ENCODE measurements around the gene FMN1.
"Not testable (repeated sequence)": the region's sequence is repeated elsewhere in the genome, so short reads cannot be mapped to it uniquely, and the experiment has no call there.

Gene FMN1

DNA sequence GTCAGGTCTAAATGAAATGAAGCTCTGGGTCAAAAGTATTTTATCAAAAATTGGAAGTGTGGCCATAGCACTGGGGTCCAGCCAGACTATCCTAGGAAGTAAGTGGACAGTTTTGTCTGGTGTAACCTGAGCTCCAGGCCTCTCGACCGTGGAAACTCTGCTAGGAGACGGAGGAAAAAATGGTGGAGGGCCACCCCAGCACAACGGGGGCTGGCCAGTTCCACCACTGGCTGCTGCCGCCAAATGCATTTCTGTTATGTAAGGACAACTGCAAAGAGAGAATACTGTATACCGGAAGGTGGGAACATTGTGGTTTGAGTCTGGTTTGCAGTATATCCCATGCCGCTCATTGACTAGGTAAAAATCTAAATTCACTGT, 241.0 kb downstream of the FMN1 start:
- no peak for DNase-seq

DNA sequence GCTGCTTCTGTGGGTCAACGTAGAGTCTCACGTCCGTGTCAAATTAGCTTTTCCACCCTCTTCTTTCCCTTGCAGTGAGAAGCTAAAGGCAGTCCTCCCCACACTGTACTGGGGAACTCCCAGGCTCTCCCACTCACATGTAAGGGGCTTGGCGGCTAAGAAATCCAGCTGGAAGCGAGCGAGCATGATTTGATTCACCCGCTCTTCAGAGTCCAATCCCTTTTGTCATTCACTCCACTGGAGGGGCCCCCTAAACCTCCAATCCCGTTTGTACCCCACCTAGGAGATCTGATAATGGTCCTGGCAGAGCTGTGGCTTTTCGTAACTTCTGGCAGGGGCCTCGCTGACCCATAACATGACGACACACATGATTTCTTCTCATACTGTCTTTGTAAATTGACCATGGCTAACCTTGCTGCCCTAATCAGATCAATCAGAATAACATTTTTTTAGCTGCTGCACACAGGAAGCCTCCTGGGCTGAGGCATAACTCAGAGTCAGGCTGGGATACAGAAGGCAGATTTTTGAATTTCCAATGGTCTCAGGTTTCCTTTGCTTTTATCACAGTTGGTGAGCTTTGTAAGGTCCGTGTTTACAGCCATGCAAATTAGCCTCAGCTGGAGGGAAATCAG, 241.5 kb downstream of the FMN1 start:
- no peak for DNase-seq

DNA sequence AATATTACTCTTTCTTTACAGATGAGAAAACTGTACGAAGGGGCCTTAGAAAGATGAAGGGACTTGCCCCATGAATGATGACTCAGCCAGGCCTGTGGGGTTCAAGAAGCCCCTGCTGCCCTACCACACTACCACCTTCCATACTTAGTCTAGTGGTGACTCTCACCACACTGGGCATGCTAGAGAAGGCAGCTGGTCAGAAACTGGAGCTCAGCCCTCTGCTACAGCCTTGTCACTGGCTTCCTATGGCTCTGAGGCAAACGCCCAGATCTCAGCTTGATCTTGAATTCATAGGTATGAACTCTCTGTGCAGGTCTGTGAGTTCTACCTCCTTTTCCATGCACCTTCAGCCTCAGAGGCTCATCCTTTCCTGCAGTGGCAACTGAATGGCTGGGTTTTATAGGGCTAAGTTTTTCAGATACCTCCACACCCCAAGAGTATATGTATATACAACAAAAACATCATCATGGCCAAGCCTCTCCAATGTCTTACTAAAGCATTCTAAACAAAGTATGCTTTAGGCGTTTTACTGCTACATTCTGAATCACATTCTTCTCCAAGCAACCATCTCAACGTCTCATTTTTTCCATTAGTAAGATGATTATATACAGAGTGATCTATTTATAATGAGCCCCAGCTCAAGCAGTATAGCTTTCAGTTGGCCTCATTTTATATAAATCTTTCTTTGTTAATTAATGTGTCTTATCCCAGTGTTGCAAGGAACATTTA, 242.6 kb downstream of the FMN1 start:
- DNase-seq, result no peak

DNA sequence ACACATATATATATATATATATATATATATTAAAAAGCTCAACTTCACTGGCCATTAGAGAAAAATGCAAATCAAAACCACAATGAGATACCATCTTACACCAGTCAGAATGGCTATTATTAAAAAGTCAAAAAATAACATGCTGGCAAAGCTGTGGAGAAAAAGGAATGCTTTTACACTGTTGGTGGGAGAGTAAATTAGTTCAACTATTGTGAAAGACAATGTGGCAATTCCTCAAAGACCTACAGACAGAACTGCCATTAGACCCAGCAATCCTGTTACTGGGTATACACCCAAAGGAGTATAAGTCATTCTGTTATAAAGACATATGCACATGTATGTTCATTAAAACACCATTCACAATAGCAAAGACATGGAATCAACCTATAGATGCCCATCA, 244.5 kb downstream of the FMN1 start:
- not testable (repeated sequence) for DNase-seq

DNA sequence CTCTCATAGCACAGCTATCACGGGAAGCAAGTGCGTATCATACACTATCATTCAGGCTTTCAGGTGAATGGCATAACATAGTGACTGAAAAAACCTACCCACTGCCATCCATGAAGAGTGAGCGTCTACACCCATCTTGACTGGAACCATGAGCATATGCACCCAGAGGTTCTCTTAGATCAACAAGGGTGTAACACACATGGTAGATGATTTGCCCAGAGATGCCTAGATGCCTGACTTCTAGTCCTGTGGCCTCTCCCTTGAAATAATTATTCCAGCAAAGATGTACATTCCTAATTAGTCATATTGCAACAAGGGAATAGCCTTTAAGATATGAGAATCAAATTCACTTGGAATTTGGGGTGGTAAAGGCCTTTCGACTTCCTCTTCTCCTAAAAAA, 248.3 kb downstream of the FMN1 start:
- DNase-seq, result no peak

DNA sequence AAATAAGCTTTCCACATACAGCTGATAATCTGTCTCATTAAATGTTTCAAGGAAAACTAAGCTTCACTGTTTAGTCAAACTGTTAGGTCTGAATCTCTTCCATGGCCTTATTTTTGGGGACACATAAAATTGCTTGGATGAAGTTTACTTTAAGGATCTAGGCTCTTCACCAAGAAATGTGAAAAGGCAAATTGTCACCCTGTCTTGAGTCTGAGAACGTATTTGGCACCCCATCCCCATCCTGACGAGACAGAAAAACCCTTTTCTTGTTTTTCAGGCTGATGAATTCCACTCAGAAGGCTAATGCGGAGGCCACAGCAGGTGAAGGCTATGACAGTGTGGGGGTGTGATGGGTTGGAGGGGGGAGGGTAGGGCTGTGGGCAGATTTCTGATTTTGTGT, 250.1 kb downstream of the FMN1 start:
- DNase-seq, result no peak

DNA sequence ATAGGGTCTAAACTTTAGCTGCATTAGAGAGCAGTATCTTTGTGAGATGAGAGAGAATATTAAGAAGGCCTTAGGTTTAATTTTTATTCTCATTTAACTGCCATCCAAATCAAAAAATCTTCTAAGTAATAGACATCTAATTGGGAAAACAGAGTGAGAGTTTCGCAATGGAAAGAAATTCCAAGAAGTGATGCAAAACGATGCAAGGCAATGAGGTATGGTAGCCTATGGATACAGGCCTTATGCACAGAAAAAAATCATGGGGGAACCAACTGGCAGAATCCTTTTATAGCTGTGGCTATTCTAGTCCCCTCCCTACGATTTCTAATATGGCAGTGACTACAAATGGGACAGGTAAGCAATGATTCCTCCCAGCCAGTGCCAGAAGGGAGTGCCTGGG, 250.8 kb downstream of the FMN1 start:
- DNase-seq, result no peak

DNA sequence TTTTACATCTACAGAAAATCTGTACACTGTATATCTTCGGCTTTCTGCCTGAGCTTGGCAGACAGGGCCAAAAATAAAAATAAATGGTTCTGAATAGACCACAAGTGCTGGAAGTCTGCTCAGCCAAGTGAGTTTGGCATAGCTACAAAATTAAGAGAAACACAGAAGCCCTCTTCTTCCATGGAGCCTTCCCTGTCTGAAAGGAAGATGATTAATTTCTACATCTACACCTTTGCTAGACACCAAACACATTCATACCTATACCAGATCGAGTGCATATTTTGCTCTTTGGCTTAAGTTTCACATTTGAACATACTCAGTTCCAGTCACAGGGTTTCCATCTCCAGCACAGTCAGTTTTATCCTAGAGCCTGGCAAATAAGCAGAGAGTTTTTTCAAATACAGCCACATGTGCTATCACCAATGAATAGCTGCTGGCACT, 252.1 kb downstream of the FMN1 start:
- DNase-seq, result no peak

DNA sequence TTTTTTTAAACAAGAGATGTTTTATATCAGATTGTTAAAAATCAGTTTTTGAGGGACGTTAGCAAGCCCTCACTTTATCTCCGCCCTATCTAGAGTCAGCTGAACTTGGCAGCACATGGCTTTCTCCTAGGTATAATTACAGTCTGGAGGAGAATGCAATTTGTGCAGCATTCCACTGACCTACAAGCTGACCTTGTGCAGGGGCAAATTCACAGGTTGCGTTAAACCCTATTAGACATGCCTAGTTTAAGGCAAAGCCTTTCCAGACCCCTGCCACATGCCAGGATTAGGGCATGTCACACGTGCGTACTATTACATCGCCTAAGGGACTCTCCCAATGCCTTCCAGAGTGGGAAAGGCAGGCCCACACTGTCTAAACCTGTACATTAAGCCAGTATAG, 252.7 kb downstream of the FMN1 start:
- DNase-seq, result no peak

DNA sequence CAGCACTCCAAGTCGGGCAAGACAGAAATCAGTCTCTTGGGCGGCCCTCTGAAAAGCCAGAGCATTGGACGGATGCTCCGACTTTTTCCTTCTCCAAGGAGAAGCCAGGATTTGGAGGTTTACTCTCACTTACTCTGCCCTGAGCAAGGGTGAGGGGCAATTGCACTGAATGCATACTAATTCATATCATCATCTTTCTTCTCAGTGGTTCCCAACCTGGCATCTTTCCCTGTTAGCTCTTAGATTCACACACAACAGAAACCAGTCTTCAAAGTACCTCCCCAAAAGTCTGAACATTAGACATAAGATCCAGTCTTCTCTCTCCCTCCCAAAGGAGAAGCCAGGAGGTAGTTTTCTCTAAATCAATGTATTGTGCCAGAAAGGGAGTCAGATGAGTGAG, 257.5 kb downstream of the FMN1 start:
- DNase-seq, result no peak

DNA sequence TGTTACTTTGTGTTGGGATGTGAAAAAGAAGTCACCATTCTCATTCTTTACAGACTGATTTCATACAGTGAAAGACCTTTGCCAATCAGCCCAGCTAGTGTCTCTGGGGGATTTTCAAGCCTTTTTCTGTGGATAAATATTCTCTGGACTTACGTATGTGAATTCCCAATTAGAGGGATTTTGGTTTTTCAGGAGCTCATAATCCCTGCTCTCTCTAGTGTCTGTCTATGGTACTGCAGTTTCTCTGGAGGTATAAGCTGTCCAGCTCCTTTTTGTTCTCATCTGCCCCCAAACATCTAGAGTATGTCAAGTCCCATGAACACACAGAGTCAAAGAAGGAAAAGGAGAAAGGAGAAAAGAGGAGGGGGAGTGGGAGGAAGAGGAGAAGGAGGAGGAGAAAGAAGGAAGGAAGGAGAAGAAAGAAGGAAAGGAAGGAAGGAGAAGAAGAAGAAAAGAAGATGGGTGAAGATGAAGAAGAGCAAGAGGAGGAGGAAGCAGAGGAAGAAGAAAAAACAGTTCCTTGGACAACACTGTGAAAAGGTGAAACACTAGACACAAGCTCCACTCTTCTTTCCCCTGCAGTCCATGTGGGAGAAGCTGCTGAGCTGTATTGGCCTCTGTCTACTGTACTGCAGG, 258.1 kb downstream of the FMN1 start:
- DNase-seq, result no peak

DNA sequence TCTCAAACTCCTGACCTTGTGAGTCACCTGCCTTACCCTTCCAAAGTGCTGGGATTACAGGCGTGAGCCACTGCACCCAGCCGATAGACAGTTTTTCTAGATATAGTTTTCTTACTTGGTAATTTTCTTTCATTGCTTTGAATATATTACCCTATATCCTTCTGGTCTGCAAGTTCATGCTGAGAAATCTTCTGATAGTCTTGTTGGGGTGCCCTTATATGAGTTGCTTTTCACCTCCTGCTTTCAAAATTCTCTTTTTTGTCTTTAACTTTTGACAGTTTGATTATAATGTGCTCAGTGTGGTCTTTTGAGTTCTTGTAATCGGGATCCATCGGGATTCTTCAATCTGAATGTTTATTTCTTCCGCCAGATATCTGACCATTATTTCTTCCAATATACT, 259.4 kb downstream of the FMN1 start:
- no peak for DNase-seq

DNA sequence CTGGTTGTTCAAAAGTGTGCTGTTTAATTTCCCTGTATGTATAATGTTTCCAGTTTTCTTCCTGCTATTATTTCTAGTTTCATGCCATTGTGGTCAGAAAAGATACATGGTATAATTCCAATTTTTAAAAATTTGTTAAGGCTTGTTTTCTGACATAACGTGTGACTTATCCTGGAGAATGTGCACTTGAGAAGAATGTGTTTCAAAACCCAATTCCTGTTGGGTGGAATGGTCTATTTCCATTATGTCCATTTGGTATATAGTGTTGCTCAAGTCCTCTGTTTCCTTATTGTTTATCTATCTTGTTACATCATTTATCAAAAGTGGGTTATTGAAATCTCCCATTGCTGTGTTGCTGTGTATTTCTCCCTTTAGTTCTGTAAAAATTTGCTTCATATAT, 261.3 kb downstream of the FMN1 start:
- no peak for DNase-seq

DNA sequence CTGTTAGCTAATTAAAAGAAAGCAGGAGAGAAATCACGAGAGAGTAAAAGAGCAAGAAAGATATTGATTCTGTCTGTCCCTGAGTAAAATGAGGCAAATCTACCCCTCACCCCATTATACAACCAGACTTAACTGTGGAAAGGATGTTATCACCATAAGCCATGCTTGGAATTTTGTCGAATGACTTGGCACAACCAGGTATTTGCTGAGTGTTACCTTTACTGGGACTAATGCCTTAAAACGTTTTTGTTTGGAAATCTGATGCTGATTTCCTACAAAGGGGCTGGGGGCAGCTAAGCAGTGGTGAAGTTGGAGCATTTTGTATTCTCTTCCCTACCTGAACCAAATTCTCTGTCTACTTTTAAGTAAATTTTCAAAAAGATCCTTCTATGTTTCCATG, 265.6 kb downstream of the FMN1 start:
- no peak for DNase-seq

DNA sequence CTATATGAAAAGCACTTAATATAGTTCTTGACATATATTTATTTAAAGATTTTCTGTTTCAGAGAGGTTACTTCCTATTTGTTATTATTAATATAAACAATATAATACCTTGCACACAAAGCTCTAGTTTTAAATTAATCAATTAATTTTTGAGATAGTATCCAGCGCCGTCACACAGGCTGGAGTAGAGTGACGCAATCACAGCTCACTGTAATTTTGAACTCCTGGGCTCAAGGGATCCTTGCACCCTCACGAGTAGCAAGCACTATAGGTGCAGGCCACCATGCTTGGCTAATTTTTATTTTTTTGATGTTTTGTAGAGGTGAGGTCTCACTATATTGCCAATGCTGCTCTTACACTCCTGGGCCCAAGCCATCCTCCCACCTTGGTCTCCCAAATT, 267.4 kb downstream of the FMN1 start:
- no peak for DNase-seq

DNA sequence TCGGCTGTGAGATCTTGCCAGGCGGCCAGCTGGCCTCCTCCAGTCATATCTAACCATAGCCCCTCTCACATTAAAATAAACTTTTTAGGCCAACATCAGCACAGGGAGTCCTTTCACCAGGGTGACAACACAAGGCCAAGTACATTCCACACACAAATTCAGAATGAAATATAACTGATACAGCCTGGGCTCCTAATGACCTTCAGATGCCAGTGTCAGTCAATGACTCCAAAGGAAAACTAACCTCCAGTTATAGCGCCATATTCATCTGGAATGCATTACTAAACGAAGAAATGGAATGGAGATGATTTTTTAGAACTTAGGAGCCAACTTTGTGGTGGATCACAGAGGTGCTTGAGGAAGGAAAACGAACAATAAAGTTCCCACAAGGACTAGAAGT, 271.3 kb downstream of the FMN1 start:
- DNase-seq, result no peak

DNA sequence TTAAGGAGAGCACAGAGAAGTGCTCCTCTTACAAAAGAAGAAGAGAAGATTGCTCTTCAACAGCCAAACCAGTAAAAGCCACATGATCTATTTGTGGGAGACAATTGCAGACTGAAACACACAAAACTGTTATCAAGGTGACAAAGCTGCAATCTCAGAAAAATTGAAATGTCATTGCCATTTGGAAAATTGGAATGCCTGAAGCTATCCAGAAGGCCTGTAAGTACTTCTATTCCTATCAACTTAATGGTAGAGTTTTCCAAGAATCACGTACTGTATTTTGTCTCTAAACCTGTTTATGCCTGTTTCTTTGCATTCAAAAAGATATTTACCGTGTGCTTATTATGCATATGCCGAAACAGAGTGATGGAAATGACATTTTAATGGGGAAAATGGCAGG, 272.0 kb downstream of the FMN1 start:
- no peak for DNase-seq

DNA sequence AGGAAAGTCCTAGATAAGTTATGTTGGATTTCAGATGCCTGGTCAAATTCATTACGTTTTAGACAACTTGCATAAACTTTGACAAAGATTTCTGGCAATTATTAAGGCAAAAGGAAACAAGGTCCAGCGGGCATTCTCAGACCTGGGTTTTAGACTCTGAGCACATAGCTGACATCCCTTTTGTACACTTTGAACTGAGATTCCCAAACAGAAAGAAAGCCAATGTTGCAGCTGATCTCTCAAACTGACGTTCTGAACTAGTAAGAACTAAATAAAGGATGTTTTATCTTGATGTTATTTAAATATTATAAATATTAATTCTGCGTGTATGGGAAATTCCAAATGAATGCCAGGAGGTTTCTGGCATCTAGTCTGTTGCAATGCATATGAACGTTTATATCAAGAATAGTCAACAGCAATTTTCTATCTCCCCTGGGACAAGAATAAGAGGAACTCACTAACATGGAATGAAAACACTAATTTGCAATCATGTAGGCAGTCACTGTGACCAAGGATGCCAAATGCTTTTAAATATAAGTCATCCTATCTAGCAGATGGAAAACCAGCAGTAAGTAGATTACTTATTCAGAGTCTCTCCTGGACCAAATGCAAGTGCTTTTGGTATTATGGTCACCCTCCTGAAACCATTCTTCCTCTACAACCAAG, 274.6 kb downstream of the FMN1 start:
- DNase-seq, result no peak

DNA sequence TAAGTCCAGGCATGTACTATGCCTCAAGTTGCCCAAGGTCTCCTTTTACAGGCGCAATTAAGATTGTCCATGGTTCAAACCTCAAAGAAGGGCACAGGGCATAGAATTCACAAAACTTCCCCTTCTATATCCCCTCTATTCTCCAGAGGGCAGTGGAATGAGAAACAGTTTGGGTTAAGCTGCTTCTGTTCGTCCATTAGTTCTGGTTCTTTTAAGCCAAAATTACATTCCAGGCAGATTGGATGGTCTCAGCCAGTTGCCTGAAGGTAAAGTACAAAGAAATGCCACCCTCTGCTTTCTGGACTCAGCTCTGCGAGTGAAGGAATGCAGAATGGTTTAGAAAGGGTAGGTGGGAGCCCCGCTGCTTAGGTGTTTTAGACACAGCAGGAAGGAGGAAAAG, 276.0 kb downstream of the FMN1 start:
- DNase-seq, result no peak

DNA sequence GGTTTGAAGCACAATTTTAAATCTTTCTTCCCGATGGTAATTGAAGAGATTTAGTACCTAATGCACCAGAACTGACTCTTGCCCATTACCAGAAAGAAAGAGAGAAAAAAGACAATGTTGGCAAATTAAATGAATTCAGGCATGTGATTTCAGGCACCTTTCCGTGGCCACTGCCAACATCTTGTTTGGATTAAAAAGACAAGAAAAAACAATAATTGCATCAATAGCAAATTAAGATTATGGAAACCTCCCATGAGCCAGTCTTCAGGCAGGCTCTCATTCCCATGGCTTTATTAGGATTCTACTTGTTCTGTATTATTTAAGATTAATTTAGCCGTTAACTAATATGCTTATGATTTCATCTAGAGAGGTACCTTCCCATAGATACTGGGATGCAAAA, 283.7 kb downstream of the FMN1 start:
- DNase-seq, result no peak

DNA sequence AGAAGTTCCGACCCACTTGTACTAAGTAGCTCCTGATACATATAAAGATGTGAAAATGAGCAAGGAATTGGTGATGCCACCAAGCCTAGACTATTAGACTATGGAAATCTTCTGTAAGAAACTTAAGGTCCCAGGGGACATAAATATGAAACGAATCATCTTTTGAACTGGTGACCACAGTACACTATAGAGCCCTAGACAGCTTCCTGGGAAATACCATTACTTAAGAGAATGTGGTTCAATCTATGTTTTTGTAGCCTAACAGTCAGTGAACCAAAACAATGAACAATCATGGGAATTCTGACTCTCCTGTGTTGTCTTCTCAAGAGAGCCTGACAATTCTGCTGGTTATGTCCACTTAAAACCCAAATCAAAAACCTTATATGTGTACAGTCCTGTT, 285.1 kb downstream of the FMN1 start:
- no peak for DNase-seq

DNA sequence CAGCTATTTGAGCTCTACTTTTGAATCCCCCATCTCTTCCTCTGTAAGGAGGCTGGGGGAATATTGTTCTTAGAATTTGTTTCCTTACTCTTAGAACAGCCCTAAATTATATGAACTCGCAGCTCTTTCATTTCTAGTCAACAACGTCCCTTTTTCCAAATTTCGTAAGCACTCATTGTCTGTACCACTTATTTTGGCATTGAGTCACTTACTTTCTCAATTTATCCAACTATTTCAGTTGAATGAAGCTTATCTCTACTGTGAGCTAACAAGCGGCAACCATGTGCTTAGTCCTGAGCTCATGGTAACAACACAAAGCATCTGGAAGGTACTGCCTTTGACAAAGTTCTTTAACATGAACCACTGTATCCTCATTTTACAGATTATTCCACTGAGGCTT, 285.6 kb downstream of the FMN1 start:
- no peak for DNase-seq

DNA sequence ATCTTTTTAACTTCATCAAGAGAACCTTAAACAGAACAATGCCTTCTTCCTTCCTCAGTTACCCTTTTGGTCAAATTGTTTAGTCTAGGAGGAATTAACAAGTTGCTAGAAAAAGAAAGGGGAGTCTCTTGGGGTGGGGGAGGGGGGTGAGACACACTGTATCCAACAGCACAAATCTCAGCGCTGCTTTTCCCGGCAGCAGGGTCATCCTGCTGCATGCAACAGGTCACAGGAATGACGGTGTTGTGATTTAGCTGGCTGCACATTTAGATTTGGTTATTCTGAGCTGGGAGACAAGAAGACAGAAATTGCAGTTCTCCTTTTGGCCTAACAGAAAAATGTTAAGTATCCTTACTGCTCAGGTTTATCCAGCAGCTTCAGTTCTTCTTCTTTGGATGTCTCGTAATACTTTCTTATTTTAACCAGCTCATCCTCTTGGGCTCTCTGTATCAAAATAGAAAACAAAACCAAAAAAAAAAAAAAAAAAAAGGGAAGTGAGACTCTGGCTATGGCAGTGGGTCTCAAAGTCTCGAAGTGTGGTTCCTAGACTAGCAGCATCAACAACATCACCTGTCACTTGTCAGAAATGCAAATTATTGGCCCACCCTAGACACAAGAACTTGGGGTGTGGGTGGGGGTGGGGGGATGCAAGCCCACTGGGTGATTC, 286.2 kb downstream of the FMN1 start:
- DNase-seq, result no peak

DNA sequence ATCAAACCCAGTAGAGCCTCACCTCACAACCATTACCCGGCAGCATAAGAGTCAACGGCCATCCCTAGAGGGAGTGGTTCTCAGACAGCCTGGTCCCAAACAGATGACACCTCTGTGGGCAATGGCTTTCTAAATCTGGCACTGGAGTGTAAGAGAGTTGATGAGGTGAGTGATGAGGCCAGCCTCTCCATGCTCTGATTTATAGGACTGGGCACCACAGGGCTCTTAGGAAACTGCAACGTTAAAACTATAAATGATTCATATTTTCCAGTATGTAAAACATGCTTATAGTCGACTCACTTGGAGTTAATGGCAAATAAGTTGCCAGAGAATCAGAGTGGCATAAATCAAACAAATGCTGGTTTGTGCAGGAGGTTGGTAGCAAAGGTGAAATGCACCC, 289.0 kb downstream of the FMN1 start:
- DNase-seq, result no peak

Data from activated T-cell treated with anti-CD3 and anti-CD28 coated beads for 4 hours (primary cell).